Stimulated activated CD8-positive, alpha-beta memory T cell treated with anti-CD3 and anti-CD28 coated beads, Interleukin-4, amount 100 ng/mL, for 24 hours (primary cell): ENCODE data around the gene RPL26.

Experiments
- DNase-seq: peaks from one replicate; pipeline ENCODE4 v3.0.0-alpha.2; 2020; ENCODE audit warnings: low read depth

The RPL26 gene

DNA sequence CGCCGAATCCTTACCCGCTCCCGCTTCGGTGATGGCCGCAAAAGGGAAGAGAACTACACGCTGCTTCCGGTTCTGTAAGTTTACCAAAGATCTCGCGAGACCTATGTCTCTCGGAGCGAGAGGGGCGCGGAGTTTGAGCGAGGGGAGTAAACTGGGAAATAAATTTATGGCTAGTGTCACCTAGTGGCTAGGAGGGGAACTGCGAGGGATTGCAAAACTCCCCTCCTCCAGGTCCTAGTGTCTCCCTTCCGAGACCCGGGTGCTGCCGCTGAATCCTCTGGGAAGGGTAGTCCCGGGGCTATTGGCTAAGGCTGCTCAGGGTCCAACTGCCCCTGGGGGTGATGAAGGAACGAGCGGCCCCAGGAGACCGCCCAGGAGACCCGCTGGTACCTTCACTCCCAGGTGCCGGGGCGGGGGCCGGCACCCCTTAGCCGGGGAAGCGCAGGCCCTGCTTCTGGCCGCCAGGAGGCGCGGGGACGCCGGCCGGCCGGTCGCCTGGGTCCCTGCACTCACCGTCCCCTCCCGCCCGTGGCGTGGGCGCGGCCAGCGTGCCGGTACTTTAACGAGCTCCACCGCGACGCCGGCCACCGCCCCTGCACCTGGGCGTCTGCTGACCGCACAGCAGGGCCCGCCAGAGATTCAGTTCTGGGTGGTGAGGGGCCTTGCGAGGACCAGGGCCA is at the start of gene RPL26:
Gene RPL26 (minus strand): TSS at position 51 of the 680 bp plus-strand sequence. CDS start 883 bp downstream, outside the sequence.
- peak; percentile 87 for DNase-seq

DNA sequence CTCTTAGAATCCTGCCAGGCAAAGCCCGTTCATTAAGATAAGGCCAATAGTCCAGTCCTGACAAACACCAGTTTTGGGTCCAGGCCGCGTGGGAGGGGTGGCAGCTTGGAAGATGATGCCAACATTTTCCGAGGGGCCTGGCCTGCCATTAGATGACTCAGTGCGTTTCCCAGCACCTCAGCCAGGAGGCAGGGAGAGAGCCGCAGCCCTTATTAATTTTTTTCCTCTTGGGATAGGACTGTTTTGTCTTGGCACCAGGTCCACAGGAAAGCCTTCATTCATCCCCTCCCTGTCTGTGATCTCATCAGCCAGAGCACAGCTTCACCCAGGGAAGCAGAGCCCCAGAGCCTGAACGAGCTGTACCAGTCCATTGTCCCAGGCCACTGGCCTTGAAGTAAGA is 48.0 kb upstream of the RPL26 start:
- no peak for DNase-seq

GRCh38 chr17:8426802-8427201 is 43.8 kb upstream of the RPL26 start:
- no peak for DNase-seq

DNA sequence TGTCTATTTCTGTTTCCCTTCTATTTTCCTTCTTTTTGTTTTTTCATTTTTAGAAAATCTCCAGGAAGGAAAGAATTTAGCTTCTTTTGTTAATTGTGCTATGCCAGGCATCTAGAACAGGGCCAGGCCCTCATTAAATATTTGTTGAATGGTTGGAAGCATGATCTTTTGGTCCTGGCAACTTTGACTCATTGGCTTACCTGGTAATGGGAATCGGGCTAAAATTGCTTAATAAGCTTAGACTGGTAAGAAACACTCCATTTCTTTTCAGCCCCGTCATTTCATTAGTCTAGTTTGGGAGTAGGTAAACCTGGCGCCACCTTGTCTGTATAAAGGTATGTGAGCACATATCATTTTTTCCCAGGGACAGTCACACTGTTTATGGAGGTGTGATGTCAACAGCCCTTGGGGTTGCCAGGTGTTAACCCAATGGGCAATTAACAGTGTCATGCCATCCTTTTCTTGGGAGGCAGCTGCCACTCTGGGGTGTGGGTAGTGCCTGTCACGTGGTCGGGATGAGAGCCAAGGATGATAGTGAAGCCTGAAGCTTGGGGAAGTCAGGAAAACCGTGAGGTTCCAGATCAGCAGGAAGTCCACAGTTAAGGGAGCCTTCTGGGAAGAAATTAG is 43.2 kb upstream of the RPL26 start:
- DNase-seq: no peak

- no peak for DNase-seq
Observed at GRCh38 chr17:8421571-8421970, 38.6 kb upstream of the RPL26 start.

- DNase-seq: no peak
Observed at GRCh38 chr17:8420041-8420934, 37.3 kb upstream of the RPL26 start.

DNA sequence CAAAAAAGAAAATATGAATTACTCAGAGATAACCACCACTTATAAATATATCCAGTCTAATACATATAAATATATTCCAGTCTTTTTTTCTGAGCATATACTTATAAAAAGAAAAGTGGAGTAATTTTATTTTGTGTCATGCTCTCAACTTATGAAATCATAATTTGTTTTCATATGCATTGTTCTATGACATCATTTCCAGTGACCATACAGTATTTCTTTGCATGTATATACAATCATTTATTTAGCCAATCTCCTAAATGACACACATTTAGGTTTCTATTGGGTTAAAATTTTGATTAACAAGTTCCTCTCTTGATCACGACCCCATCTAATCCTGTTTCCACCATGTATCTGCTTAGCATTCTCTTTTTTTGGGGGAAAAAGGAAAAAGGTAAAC is 36.3 kb upstream of the RPL26 start:
- no peak for DNase-seq

GRCh38 chr17:8418471-8418870 is 35.5 kb upstream of the RPL26 start:
- DNase-seq: no peak

DNA sequence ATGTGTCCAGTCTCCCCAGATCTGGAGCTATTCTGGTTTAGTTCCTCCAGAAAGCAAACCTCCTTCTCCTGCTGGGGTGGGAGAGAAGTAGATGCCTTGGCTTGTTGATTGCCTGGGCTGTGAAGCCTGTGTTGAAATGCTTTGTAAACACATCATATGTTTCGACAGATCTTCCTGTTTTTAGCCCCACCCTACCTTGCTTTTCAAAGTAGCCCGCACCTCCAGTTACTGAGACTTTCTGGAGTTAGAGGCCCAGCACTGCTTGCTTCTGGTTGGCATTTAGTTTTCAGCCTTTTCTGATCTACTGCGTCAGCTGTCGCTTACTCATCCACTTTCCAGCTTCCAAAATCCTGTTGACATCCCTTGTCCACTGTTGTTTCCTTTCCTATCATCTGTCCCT is 34.8 kb upstream of the RPL26 start:
- DNase-seq: no peak

DNA sequence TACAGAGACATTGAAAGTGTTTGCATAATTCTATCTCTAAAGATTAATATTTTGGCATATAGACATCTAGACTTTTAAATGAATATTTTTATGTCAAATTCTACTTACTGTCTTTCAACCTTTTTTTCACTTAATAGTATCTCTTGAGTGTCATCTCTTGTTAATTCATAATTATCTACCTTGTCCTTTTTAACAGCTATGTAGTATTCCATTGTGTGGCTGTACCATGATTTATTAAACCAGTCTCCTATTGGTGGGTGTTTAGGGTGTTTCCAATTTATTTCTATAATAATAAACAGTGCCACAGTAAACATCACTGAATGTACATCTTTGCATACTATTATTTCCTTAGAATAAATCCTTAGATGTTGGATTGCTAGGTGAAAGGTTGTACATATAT is 30.9 kb upstream of the RPL26 start:
- DNase-seq: no peak

- no peak for DNase-seq
Observed at GRCh38 chr17:8413328-8413727, 30.3 kb upstream of the RPL26 start.

- no peak for DNase-seq
Observed at GRCh38 chr17:8412089-8412488, 29.1 kb upstream of the RPL26 start.

GRCh38 chr17:8410883-8411238 is 27.9 kb upstream of the RPL26 start:
- no peak for DNase-seq

GRCh38 chr17:8409966-8410882 is 27.2 kb upstream of the RPL26 start:
- DNase-seq: peak; percentile 55

DNA sequence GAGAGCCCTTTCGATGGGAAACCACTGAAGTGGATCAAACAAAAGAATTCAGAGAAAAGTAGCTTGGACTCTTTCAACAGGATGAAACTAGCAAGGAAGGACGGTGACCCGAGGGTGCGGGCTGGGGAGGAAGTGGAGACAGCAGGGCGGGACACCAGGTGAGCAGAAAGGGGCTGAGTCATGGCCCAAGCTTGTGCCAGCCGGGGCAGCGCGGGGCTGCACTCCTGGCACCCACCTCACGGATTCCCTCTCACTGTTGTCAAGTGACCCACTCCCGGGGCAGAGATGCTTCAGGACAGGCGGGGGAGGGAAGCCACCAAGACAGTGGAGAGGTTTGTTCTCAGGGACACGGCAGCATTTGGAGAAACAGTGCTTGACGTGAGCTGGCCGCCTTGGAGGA is 25.4 kb upstream of the RPL26 start:
- no peak for DNase-seq

- DNase-seq: no peak
Observed at GRCh38 chr17:8406174-8406573, 23.2 kb upstream of the RPL26 start.

- no peak for DNase-seq
Observed at GRCh38 chr17:8405499-8406016, 22.6 kb upstream of the RPL26 start.

DNA sequence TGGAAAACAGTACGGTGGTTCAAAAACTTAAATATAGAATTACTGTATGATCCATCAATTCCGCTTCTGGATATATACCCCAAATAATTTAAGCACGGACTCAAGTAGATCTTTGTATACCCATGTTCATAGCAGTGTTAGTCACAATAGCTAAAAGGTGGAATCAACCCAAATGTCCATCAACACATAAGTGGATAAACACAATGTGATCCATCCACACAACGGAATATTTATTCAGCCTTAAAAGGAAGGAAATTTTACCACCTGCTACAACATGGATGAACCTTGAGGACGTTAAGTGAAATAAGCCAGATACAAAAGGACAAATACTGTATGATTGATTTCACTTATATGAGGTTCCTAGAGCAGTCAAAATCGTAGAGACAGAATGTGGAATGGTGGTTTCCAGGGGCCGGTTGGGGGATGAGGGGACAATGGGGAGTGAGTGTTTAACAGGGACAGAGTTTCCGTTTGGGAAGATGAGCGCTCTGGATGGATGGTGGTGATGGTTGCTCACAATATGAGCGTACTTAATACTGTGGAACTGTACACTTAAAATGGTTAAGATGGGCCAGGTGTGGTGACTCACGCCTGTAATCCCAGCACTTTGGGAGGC is 20.0 kb upstream of the RPL26 start:
- no peak for DNase-seq

DNA sequence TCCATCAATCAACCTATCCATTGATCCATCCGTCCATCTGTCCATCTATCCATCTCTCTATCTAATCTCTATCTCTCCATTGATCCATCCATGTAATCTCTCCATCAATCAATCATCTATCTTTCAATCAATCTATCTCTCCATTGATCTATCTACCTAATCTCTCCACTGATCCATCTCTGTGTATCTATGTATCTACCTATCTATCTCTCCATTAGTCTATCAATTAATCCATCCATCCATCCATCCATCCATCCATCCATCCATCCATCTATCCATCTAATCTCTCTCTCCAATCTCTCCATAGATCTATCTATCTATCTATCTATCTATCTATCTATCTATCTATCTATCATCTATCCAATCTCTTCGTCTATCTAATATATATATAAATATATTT is 18.1 kb upstream of the RPL26 start:
- DNase-seq: no peak

GRCh38 chr17:8398980-8399379 is 16.0 kb upstream of the RPL26 start:
- no peak for DNase-seq

GRCh38 chr17:8397636-8398035 is 14.6 kb upstream of the RPL26 start, which contains the start of gene RNF222:
Gene RNF222, minus strand, starts transcription at chr17:8397827. Its CDS starts 4,366 bp downstream, at chr17:8393461.
- DNase-seq: no peak
